MM.1S (cell line): ENCODE results near the gene DUSP8.
A peak's percentile ranks its signal among the peaks of the same experiment; 100 is the strongest.

Experiments
- DNase-seq: peaks from one replicate; pipeline ENCODE4 v3.0.0-alpha.2; 2015
- H2AFZ ChIP-seq: fragments of 300-600 bp; sonication (generic); 2 replicates; pipeline ENCODE4 v1.6.0; 2016; ENCODE audit warnings: antibody characterized with exemption, low read length
- H3F3A ChIP-seq: fragments of 300-600 bp; sonication (generic); 2 replicates; pipeline ENCODE4 v1.6.1; 2016; ENCODE audit warnings: mild to moderate bottlenecking, antibody characterized with exemption, low read length, moderate library complexity, mixed read lengths; ENCODE audit not compliant: insufficient read depth
- H3K27ac ChIP-seq: fragments of 300-600 bp; sonication (generic); 2 replicates; pipeline ENCODE4 v1.5.1; 2016; ENCODE audit warnings: mild to moderate bottlenecking, low read length
- H3K27me3 ChIP-seq: fragments of 300-600 bp; sonication (generic); replicated peaks from 2 replicates; pipeline ENCODE4 v1.6.0; 2016; ENCODE audit warnings: low read length; ENCODE audit not compliant: insufficient read depth
- H3K36me3 ChIP-seq: fragments of 300-600 bp; sonication (generic); replicated peaks from 2 replicates; pipeline ENCODE4 v1.6.1; 2016; ENCODE audit warnings: mild to moderate bottlenecking, low read length, mixed read lengths; ENCODE audit not compliant: insufficient read depth
- H3K4me1 ChIP-seq: fragments of 300-600 bp; sonication (generic); 2 replicates; pipeline ENCODE4 v1.6.1; 2016; ENCODE audit warnings: low read length, mixed read lengths
- H3K4me2 ChIP-seq: fragments of 300-600 bp; sonication (generic); 2 replicates; pipeline ENCODE4 v1.6.0; 2016; ENCODE audit warnings: low read depth, low read length
- H3K4me3 ChIP-seq: fragments of 300-600 bp; sonication (generic); 2 replicates; pipeline ENCODE4 v1.5.1; 2016; ENCODE audit warnings: low read length, mixed read lengths
- H3K79me2 ChIP-seq: fragments of 300-600 bp; sonication (generic); 2 replicates; pipeline ENCODE4 v1.6.1; 2016; ENCODE audit warnings: mixed run types, low read length, mixed read lengths
- H3K9ac ChIP-seq: fragments of 300-600 bp; sonication (generic); 2 replicates; pipeline ENCODE4 v1.6.1; 2016; ENCODE audit warnings: low read length, mixed read lengths
- H3K9me2 ChIP-seq: fragments of 300-600 bp; sonication (generic); replicated peaks from 2 replicates; pipeline ENCODE4 v1.6.1; 2016; ENCODE audit warnings: mild to moderate bottlenecking, low read length, mixed read lengths; ENCODE audit not compliant: insufficient read depth
- H3K9me3 ChIP-seq: fragments of 300-600 bp; sonication (generic); replicated peaks from 2 replicates; pipeline ENCODE4 v1.6.1; 2016; ENCODE audit warnings: mild to moderate bottlenecking, low read length, mixed read lengths; ENCODE audit not compliant: insufficient read depth
- H4K20me1 ChIP-seq: fragments of 300-600 bp; sonication (generic); 2 replicates; pipeline ENCODE4 v1.6.1; 2016; ENCODE audit warnings: mild to moderate bottlenecking, low read length, moderate library complexity, mixed read lengths; ENCODE audit not compliant: insufficient read depth
- EZH2 ChIP-seq: fragments of 300-600 bp; sonication (generic); optimal IDR thresholded peaks from 2 replicates; pipeline ENCODE3; 2017; ENCODE audit warnings: low read depth, mild to moderate bottlenecking, antibody characterized with exemption, low read length, mixed read lengths
- EZH2phosphoT487 ChIP-seq: fragments of 300-600 bp; sonication (generic); IDR thresholded peaks from 2 replicates; pipeline ENCODE4 v1.6.1; 2018; ENCODE audit warnings: antibody characterized with exemption, low read length
- TF ChIP-seq, protein P1 (sequence below): fragments of 300-600 bp; sonication (generic); IDR thresholded peaks from 2 replicates; pipeline ENCODE4 v1.5.1; 2016; ENCODE audit warnings: antibody characterized with exemption, low read length, mixed read lengths

Gene DUSP8

DNA sequence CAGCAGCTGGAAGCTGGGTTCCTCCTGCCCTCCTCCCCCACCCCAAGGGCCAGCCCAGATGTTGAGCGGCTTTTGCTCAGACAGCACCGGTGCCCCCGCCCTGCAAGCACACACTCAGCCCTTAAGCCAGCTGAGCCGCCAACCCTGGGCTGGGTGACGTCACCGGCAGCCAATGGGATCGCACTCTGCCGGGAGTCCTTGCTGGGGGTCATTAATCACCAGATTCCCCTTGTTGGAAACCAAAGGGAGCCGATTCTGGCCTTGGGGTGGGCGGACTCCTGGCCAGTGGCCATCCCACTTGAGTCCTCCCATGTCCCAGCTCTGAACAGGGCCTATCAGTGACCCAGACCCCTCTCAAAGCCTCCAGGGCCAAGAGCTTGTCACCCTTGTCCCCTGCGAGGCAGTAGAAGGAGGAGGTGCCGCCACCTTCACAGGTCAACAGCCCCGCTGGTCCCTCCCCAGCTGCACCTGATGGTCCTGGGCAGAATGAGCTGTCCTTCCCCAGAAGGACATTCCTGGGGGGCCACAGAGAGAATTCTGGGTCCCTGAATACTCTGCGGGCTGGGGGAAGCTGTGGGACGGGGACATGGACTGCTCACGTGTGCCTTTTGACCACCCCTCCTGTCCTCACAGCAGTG lies 7.4 kb downstream of the DUSP8 start:
- H3K27ac ChIP-seq: no peak overlapping the region
- H3K9ac ChIP-seq: no peak overlapping the region
- H3K36me3 ChIP-seq: no peaks in the 10 kb centered on the region
- H3K79me2 ChIP-seq: no peaks in the 10 kb centered on the region
- no peaks in the 10 kb centered on the region for H3K9me3 ChIP-seq
- no peaks in the 10 kb centered on the region for H4K20me1 ChIP-seq
- H3K9me2 ChIP-seq: no peaks in the 10 kb centered on the region
- TF ChIP-seq EZH2phosphoT487 (no peak), EZH2 (no peak)
- H3F3A ChIP-seq: no peaks in the 10 kb centered on the region
- no peak overlapping the region for H3K4me3 ChIP-seq
- peaks cover 76% of the 10 kb centered on the region for H3K27me3 ChIP-seq
- peak; percentile 20 for DNase-seq
- H3K4me1 ChIP-seq: no peaks in the 10 kb centered on the region
- no peak overlapping the region for H2AFZ ChIP-seq
- H3K4me2 ChIP-seq: no peak overlapping the region

DNA sequence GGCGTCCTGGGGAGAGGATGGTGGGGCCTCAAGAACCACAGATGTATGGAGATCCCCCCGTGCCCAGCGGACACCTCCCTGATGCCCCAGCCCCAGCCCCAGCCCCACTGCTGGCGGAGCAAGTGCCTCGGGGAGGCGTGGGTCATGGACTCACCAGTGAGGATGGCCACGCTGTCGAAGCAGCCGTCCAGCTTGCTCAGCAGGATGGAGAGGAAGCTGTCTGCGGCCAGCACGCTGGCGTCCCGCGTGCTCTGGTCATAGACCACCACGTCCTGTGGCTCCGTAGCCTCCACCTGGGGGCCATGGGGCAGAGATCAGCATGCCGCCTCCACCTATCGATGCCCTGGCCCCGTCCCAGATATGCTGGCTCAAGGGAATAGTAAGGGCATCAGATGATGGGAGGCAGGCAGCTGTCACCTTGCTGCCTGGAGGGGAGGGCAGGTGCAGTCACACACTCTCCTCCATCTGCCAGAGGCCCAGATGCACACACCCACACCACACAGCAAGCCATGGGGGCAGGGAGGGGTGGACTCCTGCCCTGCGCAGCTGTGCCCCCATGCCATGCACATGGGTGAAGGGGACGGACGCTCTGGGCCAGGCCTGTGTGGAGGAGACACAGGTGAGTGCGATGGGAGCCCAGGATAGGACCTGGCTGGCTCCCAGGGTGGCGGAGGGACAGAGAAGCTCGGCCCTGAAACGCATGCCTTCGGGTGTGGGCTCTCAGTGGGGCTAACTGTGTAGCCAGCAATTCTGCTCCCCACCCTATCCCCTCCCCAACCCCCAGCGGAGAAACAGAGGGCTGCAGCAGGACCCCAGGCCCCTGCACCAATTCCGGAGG lies 8.2 kb downstream of the DUSP8 start:
- Histone ChIP-seq H3K36me3 (no peaks in the 10 kb centered on the region), H3K9me2 (no peaks in the 10 kb centered on the region), H3K4me2 (no peak overlapping the region), H3K4me1 (no peaks in the 10 kb centered on the region), H3K4me3 (no peak overlapping the region), H3K27me3 (peaks cover 77% of the 10 kb centered on the region), H3K79me2 (no peaks in the 10 kb centered on the region), H3K9ac (no peak overlapping the region), H2AFZ (no peak overlapping the region), H3K27ac (no peak overlapping the region), H3K9me3 (no peaks in the 10 kb centered on the region), H4K20me1 (no peaks in the 10 kb centered on the region), H3F3A (no peaks in the 10 kb centered on the region)
- no peak for DNase-seq
- TF ChIP-seq, protein P1, sequence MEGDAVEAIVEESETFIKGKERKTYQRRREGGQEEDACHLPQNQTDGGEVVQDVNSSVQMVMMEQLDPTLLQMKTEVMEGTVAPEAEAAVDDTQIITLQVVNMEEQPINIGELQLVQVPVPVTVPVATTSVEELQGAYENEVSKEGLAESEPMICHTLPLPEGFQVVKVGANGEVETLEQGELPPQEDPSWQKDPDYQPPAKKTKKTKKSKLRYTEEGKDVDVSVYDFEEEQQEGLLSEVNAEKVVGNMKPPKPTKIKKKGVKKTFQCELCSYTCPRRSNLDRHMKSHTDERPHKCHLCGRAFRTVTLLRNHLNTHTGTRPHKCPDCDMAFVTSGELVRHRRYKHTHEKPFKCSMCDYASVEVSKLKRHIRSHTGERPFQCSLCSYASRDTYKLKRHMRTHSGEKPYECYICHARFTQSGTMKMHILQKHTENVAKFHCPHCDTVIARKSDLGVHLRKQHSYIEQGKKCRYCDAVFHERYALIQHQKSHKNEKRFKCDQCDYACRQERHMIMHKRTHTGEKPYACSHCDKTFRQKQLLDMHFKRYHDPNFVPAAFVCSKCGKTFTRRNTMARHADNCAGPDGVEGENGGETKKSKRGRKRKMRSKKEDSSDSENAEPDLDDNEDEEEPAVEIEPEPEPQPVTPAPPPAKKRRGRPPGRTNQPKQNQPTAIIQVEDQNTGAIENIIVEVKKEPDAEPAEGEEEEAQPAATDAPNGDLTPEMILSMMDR: no peak
- no peak for TF ChIP-seq EZH2phosphoT487
- TF ChIP-seq EZH2: no peak

DNA sequence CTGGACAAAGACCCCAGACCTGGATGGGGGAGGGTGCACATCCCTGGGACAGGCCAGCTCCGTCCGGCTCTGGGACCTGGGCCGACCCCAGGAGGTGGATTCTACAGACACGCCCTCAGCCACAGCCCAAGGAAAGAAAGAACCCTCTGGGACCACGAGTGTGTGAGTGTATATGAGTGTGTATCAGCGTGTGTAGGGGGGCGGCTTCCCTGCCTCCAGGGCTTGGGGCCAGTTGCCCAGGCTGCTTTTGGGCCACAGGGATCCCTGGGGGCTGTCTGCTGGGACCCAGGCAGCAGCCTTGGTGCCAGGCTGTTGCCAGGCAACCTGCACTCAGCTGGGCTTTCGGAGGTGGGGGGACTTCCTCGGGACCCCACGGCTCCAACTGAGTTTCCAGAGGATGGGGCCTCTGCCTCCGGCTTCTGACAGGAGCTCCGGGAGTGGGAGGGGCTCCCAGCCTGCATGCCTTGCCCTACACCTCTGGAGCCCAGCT lies 8.9 kb downstream of the DUSP8 start:
- H3K27me3 ChIP-seq: peaks cover 77% of the 10 kb centered on the region
- no peaks in the 10 kb centered on the region for H3K36me3 ChIP-seq
- no peak for TF ChIP-seq EZH2
- TF ChIP-seq, protein P1: no peak
- no peak for TF ChIP-seq EZH2phosphoT487
- H3K4me3 ChIP-seq: no peak overlapping the region
- H3K27ac ChIP-seq: no peak overlapping the region
- H2AFZ ChIP-seq: no peak overlapping the region
- no peaks in the 10 kb centered on the region for H3K79me2 ChIP-seq
- no peaks in the 10 kb centered on the region for H3K9me2 ChIP-seq
- no peaks in the 10 kb centered on the region for H4K20me1 ChIP-seq
- no peak overlapping the region for H3K4me2 ChIP-seq
- DNase-seq: no peak
- no peak overlapping the region for H3K9ac ChIP-seq
- H3F3A ChIP-seq: no peaks in the 10 kb centered on the region
- H3K4me1 ChIP-seq: no peaks in the 10 kb centered on the region
- H3K9me3 ChIP-seq: no peaks in the 10 kb centered on the region
